ENCODE data around the gene ZNRF1. TPM values are rescaled to one million over a fixed set of nuclear protein-coding genes. Genes with fewer than 3 reads are reported as not detected.

Gene ZNRF1
- total and polyA plus RNA-seq, 2 of the 4 experiments (the other 2 are of a cell fraction), result 8.2 to 20.7 TPM

GRCh38 chr16:75045424-75045823 lies 46.6 kb downstream of the ZNRF1 start:
- H3K4me2 ChIP-seq (ENCODE audit: low read depth, low read length), result no peak overlapping the region
- H2BK5ac ChIP-seq (ENCODE audit: low read depth, low read length, poor library complexity, severe bottlenecking), result no peak overlapping the region
- no peak overlapping the region for H2BK15ac ChIP-seq (ENCODE audit: low read depth, low read length)
- ATAC-seq (ENCODE audit: low read depth) (no peak), DNase-seq (no peak)
- H3K36me3 ChIP-seq (ENCODE audit: control insufficient read depth, insufficient read depth, low read length), result no peaks in the 10 kb centered on the region; the same call in 1 of the 2 replicates
- peaks cover 3% of the 10 kb centered on the region; the same call in 1 of the 2 replicates for H3K9me1 ChIP-seq (ENCODE audit: insufficient read depth, low read length)
- dilution Hi-C loops (cut with HindIII; ENCODE audit: low sequenced_read_pairs, unreplicated experiment), result no loop called here
- peaks cover 50 to 71% of the 10 kb centered on the region in 2 experiments for H3K79me1 ChIP-seq (ENCODE audit: low read depth in 1 of 2, low read length in 2 of 2)
- H4K8ac ChIP-seq (ENCODE audit: low read depth in 2 of 2, low read length in 2 of 2), result no peak overlapping the region
- H2AK5ac ChIP-seq (ENCODE audit: low read depth, low read length), result no peak overlapping the region
- H3K27ac ChIP-seq (ENCODE audit: insufficient read depth, low read length), result no peak overlapping the region
- peaks cover 9% of the 10 kb centered on the region for H3K4me1 ChIP-seq (ENCODE audit: control insufficient read depth, insufficient read depth, low read length)
- ChIA-PET CTCF (interaction anchor here (0.6 to 0.7 kb wide), 2 partner anchors 27 to 32 kb away, joined by 3 read pairs; no protein-coding TSS in a partner anchor), POLR2A (ENCODE audit: unreplicated experiment) (interaction anchor here (0.6 kb wide), 1 partner anchor 10 kb away, joined by 4 read pairs; no protein-coding TSS in a partner anchor)
- no peak overlapping the region for H3K14ac ChIP-seq (replicated peaks; ENCODE audit: low read depth, low read length)
- no peaks in the 10 kb centered on the region for H3K27me3 ChIP-seq (ENCODE audit: control insufficient read depth, insufficient read depth, low read length)
- H2BK120ac ChIP-seq (ENCODE audit: low read depth, low read length), result no peak overlapping the region
- in situ Hi-C loops (cut with MboI; ENCODE audit: low sequenced_read_pairs), result no loop called here
- peaks cover 49% of the 10 kb centered on the region for H4K20me1 ChIP-seq (ENCODE audit: insufficient read depth, low read length)
- no peak overlapping the region for H4K5ac ChIP-seq (ENCODE audit: low read depth, low read length)
- no peak overlapping the region for H2BK20ac ChIP-seq (ENCODE audit: low read depth, low read length)
- H2AFZ ChIP-seq (replicated peaks; ENCODE audit: low read length, poor library complexity), result no peak overlapping the region
- TF ChIP-seq RFX5 (IDR thresholded peaks at IDR 0.05; ENCODE audit: low read depth, low read length), result no peak
- TF ChIP-seq NFE2L2 (IDR thresholded peaks at IDR 0.05; ENCODE audit: low read depth, low read length), result no peak
- no peak for TF ChIP-seq MXI1 (IDR thresholded peaks at IDR 0.05; ENCODE audit: borderline replicate concordance, low read depth, low read length)
- H3K4me3 ChIP-seq (ENCODE audit: insufficient read depth, low read depth, low read length), result no peak overlapping the region
- H4K91ac ChIP-seq (ENCODE audit: insufficient read depth, low read depth, low read length), result no peak overlapping the region
- BruUV-seq (replicated peaks), result no TSS peak
- H3K23ac ChIP-seq (ENCODE audit: low read depth, low read length), result no peak overlapping the region
- no peak overlapping the region for H3K9ac ChIP-seq (ENCODE audit: low read depth, low read length)
- H3K9me3 ChIP-seq (ENCODE audit: control insufficient read depth, insufficient read depth, low read length), result no peaks in the 10 kb centered on the region; the same call in 1 of the 2 replicates
- no peak overlapping the region for H2AK9ac ChIP-seq (replicated peaks; ENCODE audit: low read depth, low read length, poor library complexity)
- intact Hi-C loops (cut with micrococcal nuclease), result no loop called here
- no peak overlapping the region for H3K56ac ChIP-seq (ENCODE audit: extremely low read depth, insufficient read depth, low read length)
- no CpG with 5 or more reads among the region's 3 CpGs for WGBS, 2 experiments (ENCODE audit: extremely low coverage in 2 of 2, insufficient read length in 1 of 2)
- H3K4ac ChIP-seq (ENCODE audit: low read depth, low read length), result no peak overlapping the region
- no peak overlapping the region for H3K18ac ChIP-seq (ENCODE audit: low read depth, low read length)
